Suprapubic skin (tissue), 4 donors: ENCODE data around the gene KICS2. TPM values are rescaled to one million over a fixed set of nuclear protein-coding genes. Genes with fewer than 3 reads are reported as not detected.
"Not testable (repeated sequence)": the region's sequence is repeated elsewhere in the genome, so short reads cannot be mapped to it uniquely, and the experiment has no call there.

Experiments
- DNase-seq, 2 donors: peaks; one replicate each; pipeline ENCODE4 v3.0.0-alpha.2; 2019; ENCODE audit warnings: low spot score in 2 of 2
- H3K27ac ChIP-seq: fragments of 200-600 bp; sonication (generic); one replicate; pipeline ENCODE4 v1.5.1; 2019
- H3K27me3 ChIP-seq: fragments of 200-600 bp; sonication (generic); one replicate; pipeline ENCODE4 v1.5.1; 2019
- H3K36me3 ChIP-seq: fragments of 200-600 bp; sonication (generic); one replicate; pipeline ENCODE4 v1.5.1; 2019
- H3K4me1 ChIP-seq: fragments of 200-600 bp; sonication (generic); one replicate; pipeline ENCODE4 v1.5.1; 2019
- H3K4me3 ChIP-seq: fragments of 200-600 bp; sonication (generic); one replicate; pipeline ENCODE4 v1.5.1; 2019; ENCODE audit warnings: mild to moderate bottlenecking
- H3K9me3 ChIP-seq: fragments of 200-600 bp; sonication (generic); one replicate; pipeline ENCODE4 v1.5.1; 2019
- EP300 ChIP-seq: sonication (generic); formaldehyde crosslinking; IDR thresholded peaks from one replicate; pipeline ENCODE4 v1.6.1; 2017; ENCODE audit warnings: antibody characterized with exemption
- POLR2A ChIP-seq, 2 donors: fragments of 450-650 bp; IDR thresholded peaks; one replicate each; pipeline ENCODE4 v1.6.1; 2017; ENCODE audit warnings: antibody characterized with exemption in 2 of 2, mild to moderate bottlenecking in 2 of 2, moderate library complexity in 2 of 2
- POLR2AphosphoS5 ChIP-seq, 3 donors: sonication (generic); formaldehyde crosslinking; IDR thresholded peaks; one replicate each; pipeline ENCODE4 v1.6.1; 2017; ENCODE audit warnings: antibody characterized with exemption in 3 of 3
- WGBS: methylation state at CpG from one replicate; pipeline ENCODE4 v1.1.5; 2018; 5-methylcytosine and 5-hydroxymethylcytosine counted together
- total RNA-seq, 4 donors: library from RNA; depleted of rRNA; stranded (reverse); fragments of >200 nt; gene quantifications; one replicate each; pipeline ENCODE4 v1.1.0, GENCODE V29; 2016
- TF ChIP-seq, protein P1 (sequence below), 2 donors: fragments of 200-600 bp in 1 of 2; fragments of 450-650 bp in 1 of 2; sonication (generic) in 1 of 2; IDR thresholded peaks; one replicate each; pipeline ENCODE4 v1.5.1; 2016 to 2019; ENCODE audit warnings: antibody characterized with exemption in 2 of 2, mild to moderate bottlenecking in 1 of 2, moderate library complexity in 1 of 2

Gene KICS2
- total RNA-seq, 4 donors from 2014 or later: 14.6 to 43.0 (median 16.7) TPM

DNA sequence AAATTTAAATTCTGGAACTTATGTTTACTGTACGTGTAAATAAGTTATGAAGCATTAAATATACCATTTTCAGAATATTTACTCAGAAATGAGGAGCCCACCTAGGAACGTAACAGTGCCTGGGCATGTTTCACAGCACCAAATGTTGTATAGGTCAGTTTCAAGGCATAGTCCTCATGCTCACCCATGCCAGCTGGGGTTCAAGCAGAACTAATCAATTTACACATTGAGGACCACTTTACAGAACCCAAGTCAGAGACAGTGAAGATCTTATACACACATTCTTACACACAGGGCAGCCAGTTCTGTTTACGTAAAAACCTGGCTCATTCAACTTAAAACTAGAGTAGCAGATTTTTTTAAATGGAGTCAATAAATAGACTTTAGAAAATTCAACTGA is 2.0 kb downstream of the KICS2 start:
- Histone ChIP-seq H3K4me3 (no peak overlapping the region), H3K27ac (no peak overlapping the region), H3K9me3 (no peaks in the 10 kb centered on the region), H3K27me3 (no peaks in the 10 kb centered on the region), H3K36me3 (no peaks in the 10 kb centered on the region), H3K4me1 (peaks cover 15% of the 10 kb centered on the region)
- TF ChIP-seq, protein P1, sequence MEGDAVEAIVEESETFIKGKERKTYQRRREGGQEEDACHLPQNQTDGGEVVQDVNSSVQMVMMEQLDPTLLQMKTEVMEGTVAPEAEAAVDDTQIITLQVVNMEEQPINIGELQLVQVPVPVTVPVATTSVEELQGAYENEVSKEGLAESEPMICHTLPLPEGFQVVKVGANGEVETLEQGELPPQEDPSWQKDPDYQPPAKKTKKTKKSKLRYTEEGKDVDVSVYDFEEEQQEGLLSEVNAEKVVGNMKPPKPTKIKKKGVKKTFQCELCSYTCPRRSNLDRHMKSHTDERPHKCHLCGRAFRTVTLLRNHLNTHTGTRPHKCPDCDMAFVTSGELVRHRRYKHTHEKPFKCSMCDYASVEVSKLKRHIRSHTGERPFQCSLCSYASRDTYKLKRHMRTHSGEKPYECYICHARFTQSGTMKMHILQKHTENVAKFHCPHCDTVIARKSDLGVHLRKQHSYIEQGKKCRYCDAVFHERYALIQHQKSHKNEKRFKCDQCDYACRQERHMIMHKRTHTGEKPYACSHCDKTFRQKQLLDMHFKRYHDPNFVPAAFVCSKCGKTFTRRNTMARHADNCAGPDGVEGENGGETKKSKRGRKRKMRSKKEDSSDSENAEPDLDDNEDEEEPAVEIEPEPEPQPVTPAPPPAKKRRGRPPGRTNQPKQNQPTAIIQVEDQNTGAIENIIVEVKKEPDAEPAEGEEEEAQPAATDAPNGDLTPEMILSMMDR (IDR thresholded peaks at IDR 0.05): no peak
- no peak for TF ChIP-seq EP300
- no peak for TF ChIP-seq POLR2AphosphoS5 (IDR thresholded peaks at IDR 0.05)
- TF ChIP-seq POLR2A (IDR thresholded peaks at IDR 0.05): no peak
- WGBS: 100% methylated on average over 3 of the region's 3 CpGs
- no peak for DNase-seq

DNA sequence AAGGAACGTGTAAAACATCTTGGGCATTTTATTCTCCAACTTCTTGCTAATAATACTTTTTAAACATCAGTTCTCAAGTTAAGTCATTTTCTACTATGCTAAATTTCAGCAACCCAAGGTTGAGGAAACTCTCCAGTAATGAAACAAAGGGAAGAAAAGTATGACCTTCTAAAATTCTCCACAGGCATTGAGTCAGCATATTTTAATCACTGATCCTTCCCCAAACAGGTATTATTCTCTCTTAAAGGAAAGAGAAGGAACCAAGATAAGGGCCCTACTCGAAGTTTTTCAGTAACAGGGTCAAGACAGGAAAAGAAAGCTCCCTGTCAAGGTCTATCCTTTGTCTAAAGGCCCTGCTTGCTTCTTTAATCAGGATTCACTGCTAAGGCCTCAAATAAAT is 3.0 kb downstream of the KICS2 start:
- TF ChIP-seq POLR2A (IDR thresholded peaks at IDR 0.05) (no peak), EP300 (no peak), POLR2AphosphoS5 (IDR thresholded peaks at IDR 0.05) (no peak)
- TF ChIP-seq, protein P1 (IDR thresholded peaks at IDR 0.05): no peak
- Histone ChIP-seq H3K27ac (no peak overlapping the region), H3K4me3 (no peak overlapping the region), H3K4me1 (peaks cover 15% of the 10 kb centered on the region), H3K9me3 (no peaks in the 10 kb centered on the region), H3K36me3 (no peaks in the 10 kb centered on the region), H3K27me3 (no peaks in the 10 kb centered on the region)
- no peak for DNase-seq
- WGBS: 59% methylated on average over 2 of the region's 2 CpGs

DNA sequence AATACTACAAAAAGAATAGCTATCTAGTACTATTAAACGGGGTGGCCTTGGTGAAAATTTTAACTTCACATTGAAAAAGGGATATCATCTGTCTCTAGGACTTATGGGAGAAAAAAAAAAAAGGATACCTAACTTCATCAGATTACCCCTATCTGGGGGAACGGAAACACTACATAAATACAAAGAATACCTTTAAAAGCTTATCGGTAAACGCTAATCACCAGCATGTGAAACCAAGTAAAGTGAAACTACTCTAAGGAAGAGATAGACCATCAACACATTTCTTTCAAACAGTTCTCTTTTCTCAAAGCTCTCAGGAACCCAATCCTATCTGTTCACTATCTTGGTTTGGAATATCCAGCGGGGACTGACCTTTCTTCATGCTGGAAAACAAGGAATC is 3.5 kb downstream of the KICS2 start:
- no peak for TF ChIP-seq POLR2AphosphoS5 (IDR thresholded peaks at IDR 0.05)
- TF ChIP-seq, protein P1 (IDR thresholded peaks at IDR 0.05): no peak
- TF ChIP-seq POLR2A (IDR thresholded peaks at IDR 0.05): no peak
- TF ChIP-seq EP300: no peak
- Histone ChIP-seq H3K36me3 (no peaks in the 10 kb centered on the region), H3K27me3 (no peaks in the 10 kb centered on the region), H3K4me1 (peaks cover 15% of the 10 kb centered on the region), H3K4me3 (no peak overlapping the region), H3K27ac (no peak overlapping the region), H3K9me3 (no peaks in the 10 kb centered on the region)
- DNase-seq: no peak
- 86% methylated on average over 5 of the region's 5 CpGs for WGBS

DNA sequence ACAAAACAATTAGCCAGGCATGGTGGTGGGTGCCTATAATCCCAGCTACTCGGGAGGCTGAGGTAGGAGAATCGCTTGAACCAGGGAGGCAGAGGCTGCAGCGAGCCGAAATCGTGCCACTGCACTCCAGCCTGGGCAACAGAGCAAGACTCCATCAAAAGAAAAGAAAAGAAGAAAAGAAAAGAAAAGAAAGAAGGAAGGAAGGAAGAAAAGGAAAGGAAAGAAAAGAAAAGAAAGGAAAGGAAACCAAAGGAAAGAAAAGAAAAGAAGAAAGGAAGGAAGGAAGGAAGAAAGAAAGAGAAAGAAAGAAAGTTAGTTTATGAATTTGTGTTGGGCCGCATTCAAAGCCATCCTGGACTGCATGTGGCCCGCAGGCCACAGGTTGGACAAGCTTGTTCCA is 4.5 kb downstream of the KICS2 start:
- not testable (repeated sequence) for H3K4me3 ChIP-seq, H3K9me3 ChIP-seq, H3K36me3 ChIP-seq, DNase-seq, H3K27ac ChIP-seq, H3K27me3 ChIP-seq
- peaks cover 14% of the 10 kb centered on the region for H3K4me1 ChIP-seq
- WGBS: 98% methylated on average over 7 of the region's 7 CpGs

DNA sequence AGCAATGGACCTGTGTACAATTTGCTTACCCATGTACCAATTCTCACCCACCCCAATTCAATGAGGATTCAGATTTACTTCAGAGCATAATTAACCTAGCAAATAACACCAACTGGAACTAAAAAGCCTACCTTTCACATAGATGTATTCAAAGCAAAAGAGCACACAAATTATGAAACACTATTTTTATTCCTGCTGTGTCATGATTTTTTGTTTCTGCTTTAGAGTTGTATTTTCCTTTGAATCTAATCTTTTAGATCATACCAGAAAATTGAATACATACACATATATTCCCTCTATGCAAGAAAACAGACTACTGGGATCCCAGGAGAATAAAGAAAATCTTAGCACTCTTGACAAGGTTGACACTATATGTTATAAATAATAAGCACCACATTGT is 5.9 kb downstream of the KICS2 start:
- DNase-seq: no peak
- Histone ChIP-seq H3K9me3 (no peaks in the 10 kb centered on the region), H3K4me3 (no peak overlapping the region), H3K36me3 (peaks cover 6% of the 10 kb centered on the region), H3K27me3 (no peaks in the 10 kb centered on the region), H3K27ac (no peak overlapping the region), H3K4me1 (peaks cover 8% of the 10 kb centered on the region)
- TF ChIP-seq POLR2AphosphoS5 (IDR thresholded peaks at IDR 0.05) (no peak), POLR2A (IDR thresholded peaks at IDR 0.05) (no peak), EP300 (no peak)
- TF ChIP-seq, protein P1 (IDR thresholded peaks at IDR 0.05): no peak

DNA sequence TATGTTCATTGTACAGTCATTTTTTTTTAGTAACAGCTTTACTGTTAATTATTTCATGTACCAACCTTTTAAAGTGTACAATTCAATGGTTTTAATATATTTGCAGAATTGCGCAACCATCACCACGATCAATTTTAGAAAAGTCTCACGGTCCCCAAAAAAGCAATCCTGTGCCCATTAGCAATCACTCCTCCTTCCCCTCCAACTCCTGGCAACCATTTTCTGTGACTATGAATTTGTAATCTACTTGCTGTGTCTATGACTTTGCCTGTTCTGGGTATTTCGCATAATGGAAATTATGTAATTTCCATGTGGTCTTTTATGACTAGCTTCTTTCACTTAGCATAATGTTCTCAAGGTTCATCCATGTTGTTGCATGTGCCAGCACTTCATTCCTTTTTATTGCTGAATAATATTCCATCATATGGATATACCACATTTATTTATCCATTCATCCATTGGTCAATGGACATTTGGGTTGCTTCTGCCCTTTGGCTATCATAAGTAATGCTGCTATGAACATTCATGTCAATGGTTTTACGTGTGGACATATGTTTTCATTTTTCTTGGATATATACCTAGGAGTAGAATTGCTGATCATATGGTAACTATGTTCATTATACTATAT is 9.9 kb downstream of the KICS2 start:
- no peak for DNase-seq
- no peak for TF ChIP-seq EP300
- no peak for TF ChIP-seq POLR2AphosphoS5 (IDR thresholded peaks at IDR 0.05)
- WGBS: 75% methylated on average over 5 of the region's 5 CpGs
- Histone ChIP-seq H3K27ac (no peak overlapping the region), H3K4me3 (no peak overlapping the region), H3K9me3 (no peaks in the 10 kb centered on the region), H3K4me1 (no peaks in the 10 kb centered on the region), H3K36me3 (peaks cover 6% of the 10 kb centered on the region), H3K27me3 (no peaks in the 10 kb centered on the region)
